Measurements from ENCODE around the gene PCDH15. TPM values are rescaled to one million over a fixed set of nuclear protein-coding genes. Genes with fewer than 3 reads are reported as not detected.
"Not testable (repeated sequence)": the region's sequence is repeated elsewhere in the genome, so short reads cannot be mapped to it uniquely, and the experiment has no call there.

The PCDH15 gene
- total RNA-seq, 1 experiment from 2014 or later, result not detected

DNA sequence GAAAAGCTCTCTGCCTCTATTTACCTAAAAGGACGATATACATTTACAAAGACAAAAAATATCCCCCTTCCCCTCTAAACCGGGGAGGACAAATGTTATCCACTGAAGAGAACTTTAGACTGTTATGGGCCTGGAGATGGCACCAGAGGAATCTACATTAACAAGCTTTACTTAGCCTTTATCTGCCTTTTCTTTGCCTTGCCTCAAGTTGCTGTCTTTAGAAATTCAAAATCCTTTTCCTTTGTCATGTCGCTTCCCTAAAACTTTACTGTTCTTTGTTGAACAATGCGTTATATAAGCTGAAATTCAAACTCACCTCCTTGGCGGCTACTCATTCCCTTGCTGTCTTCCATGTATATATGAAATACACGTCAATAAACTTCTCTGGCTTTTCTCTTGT lies 405.0 kb downstream of the PCDH15 start:
- CTCF ChIA-PET, result no interaction called here
- Mint-ChIP-seq H3K4me1 (ENCODE audit: low read depth, unreplicated experiment) (no peaks in the 10 kb centered on the region), H3K27ac (ENCODE audit: unreplicated experiment) (no peak overlapping the region), H3K4me3 (ENCODE audit: low read depth, unreplicated experiment) (no peak overlapping the region), H3K36me3 (ENCODE audit: insufficient read depth, unreplicated experiment) (no peaks in the 10 kb centered on the region), H3K9me3 (ENCODE audit: low read depth, unreplicated experiment) (peaks cover 14% of the 10 kb centered on the region), H3K27me3 (ENCODE audit: unreplicated experiment) (no peaks in the 10 kb centered on the region)
- BruUV-seq (replicated peaks), result no TSS peak
- intact Hi-C loops (cut with micrococcal nuclease; ENCODE audit: unreplicated experiment), result no loop called here
- no peak for DNase-seq
- TF ChIP-seq, protein P1, sequence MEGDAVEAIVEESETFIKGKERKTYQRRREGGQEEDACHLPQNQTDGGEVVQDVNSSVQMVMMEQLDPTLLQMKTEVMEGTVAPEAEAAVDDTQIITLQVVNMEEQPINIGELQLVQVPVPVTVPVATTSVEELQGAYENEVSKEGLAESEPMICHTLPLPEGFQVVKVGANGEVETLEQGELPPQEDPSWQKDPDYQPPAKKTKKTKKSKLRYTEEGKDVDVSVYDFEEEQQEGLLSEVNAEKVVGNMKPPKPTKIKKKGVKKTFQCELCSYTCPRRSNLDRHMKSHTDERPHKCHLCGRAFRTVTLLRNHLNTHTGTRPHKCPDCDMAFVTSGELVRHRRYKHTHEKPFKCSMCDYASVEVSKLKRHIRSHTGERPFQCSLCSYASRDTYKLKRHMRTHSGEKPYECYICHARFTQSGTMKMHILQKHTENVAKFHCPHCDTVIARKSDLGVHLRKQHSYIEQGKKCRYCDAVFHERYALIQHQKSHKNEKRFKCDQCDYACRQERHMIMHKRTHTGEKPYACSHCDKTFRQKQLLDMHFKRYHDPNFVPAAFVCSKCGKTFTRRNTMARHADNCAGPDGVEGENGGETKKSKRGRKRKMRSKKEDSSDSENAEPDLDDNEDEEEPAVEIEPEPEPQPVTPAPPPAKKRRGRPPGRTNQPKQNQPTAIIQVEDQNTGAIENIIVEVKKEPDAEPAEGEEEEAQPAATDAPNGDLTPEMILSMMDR (IDR thresholded peaks at IDR 0.05; ENCODE audit: unreplicated experiment), result no peak

GRCh38 chr10:54394598-54394997 lies 406.4 kb downstream of the PCDH15 start:
- CTCF ChIA-PET; H3K36me3 Mint-ChIP-seq (ENCODE audit: insufficient read depth, unreplicated experiment); H3K4me3 Mint-ChIP-seq (ENCODE audit: low read depth, unreplicated experiment); BruUV-seq (replicated peaks); H3K4me1 Mint-ChIP-seq (ENCODE audit: low read depth, unreplicated experiment); H3K27me3 Mint-ChIP-seq (ENCODE audit: unreplicated experiment); H3K27ac Mint-ChIP-seq (ENCODE audit: unreplicated experiment); intact Hi-C loops (cut with micrococcal nuclease; ENCODE audit: unreplicated experiment); DNase-seq: not testable (repeated sequence)
- peaks cover 14% of the 10 kb centered on the region for H3K9me3 Mint-ChIP-seq (ENCODE audit: low read depth, unreplicated experiment)

DNA sequence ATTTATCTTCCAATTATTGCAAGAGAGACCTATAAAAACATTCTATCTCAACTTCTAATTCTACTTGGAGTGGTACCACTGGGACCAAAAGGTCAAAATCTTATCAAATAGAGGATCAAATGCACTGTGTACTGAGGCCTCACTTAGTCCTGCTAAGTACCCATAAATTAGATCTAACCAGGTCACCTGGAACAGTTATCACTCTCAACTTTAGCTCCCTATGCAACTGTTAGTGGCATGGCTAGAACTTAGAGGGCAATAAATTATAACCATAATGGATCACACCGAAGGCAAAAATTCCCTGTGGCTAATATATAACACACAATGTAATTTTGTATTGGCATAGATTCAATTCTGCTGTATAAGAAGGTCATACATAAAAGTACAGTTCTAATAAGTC lies 428.9 kb downstream of the PCDH15 start:
- no TSS peak for BruUV-seq (replicated peaks)

GRCh38 chr10:54368984-54369383 lies 432.0 kb downstream of the PCDH15 start:
- H3K27ac Mint-ChIP-seq (ENCODE audit: unreplicated experiment), result no peak overlapping the region
- H3K36me3 Mint-ChIP-seq (ENCODE audit: insufficient read depth, unreplicated experiment), result no peaks in the 10 kb centered on the region
- H3K27me3 Mint-ChIP-seq (ENCODE audit: unreplicated experiment), result no peaks in the 10 kb centered on the region
- H3K4me3 Mint-ChIP-seq (ENCODE audit: low read depth, unreplicated experiment), result no peak overlapping the region
- no TSS peak for BruUV-seq (replicated peaks)
- intact Hi-C loops (cut with micrococcal nuclease; ENCODE audit: unreplicated experiment), result no loop called here
- H3K4me1 Mint-ChIP-seq (ENCODE audit: low read depth, unreplicated experiment), result peaks cover 16% of the 10 kb centered on the region
- DNase-seq, result no peak
- CTCF ChIA-PET, result no interaction called here
- TF ChIP-seq, protein P1 (IDR thresholded peaks at IDR 0.05; ENCODE audit: unreplicated experiment), result no peak
- H3K9me3 Mint-ChIP-seq (ENCODE audit: low read depth, unreplicated experiment), result no peaks in the 10 kb centered on the region

More for the DNA sequence above, 428.9 kb downstream of the PCDH15 start:
- H3K4me3 Mint-ChIP-seq (ENCODE audit: low read depth, unreplicated experiment), result no peak overlapping the region
- no peaks in the 10 kb centered on the region for H3K27me3 Mint-ChIP-seq (ENCODE audit: unreplicated experiment)
- DNase-seq, result no peak
- H3K9me3 Mint-ChIP-seq (ENCODE audit: low read depth, unreplicated experiment), result no peaks in the 10 kb centered on the region
- intact Hi-C loops (cut with micrococcal nuclease; ENCODE audit: unreplicated experiment), result no loop called here
- H3K36me3 Mint-ChIP-seq (ENCODE audit: insufficient read depth, unreplicated experiment), result no peaks in the 10 kb centered on the region
- CTCF ChIA-PET, result no interaction called here
- peaks cover 12% of the 10 kb centered on the region for H3K4me1 Mint-ChIP-seq (ENCODE audit: low read depth, unreplicated experiment)
- TF ChIP-seq, protein P1 (IDR thresholded peaks at IDR 0.05; ENCODE audit: unreplicated experiment), result no peak
- H3K27ac Mint-ChIP-seq (ENCODE audit: unreplicated experiment), result no peak overlapping the region

DNA sequence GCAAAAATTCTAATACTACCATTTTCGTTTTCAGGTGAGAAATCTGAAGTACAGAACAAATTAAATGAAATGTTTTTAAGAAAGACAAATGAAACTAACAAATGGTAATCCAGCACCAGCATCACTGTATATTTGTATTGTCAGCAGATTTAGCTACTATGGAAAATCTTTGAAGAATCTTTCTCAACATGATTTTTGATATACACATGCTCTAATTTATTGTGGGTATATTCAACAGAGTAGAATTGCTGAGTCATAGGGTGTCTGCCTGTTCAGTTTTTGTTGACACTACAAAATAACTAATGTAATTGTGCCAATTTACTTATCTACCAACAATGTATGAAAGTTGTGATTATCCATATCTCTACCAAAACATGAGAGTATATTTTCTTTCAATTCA lies 437.6 kb downstream of the PCDH15 start:
- intact Hi-C loops (cut with micrococcal nuclease; ENCODE audit: unreplicated experiment), result no loop called here
- H3K27me3 Mint-ChIP-seq (ENCODE audit: unreplicated experiment), result no peaks in the 10 kb centered on the region
- no peak overlapping the region for H3K27ac Mint-ChIP-seq (ENCODE audit: unreplicated experiment)
- no TSS peak for BruUV-seq (replicated peaks)
- TF ChIP-seq, protein P1 (IDR thresholded peaks at IDR 0.05; ENCODE audit: unreplicated experiment), result no peak
- peaks cover 8% of the 10 kb centered on the region for H3K4me1 Mint-ChIP-seq (ENCODE audit: low read depth, unreplicated experiment)
- no peak overlapping the region for H3K4me3 Mint-ChIP-seq (ENCODE audit: low read depth, unreplicated experiment)
- DNase-seq, result no peak
- no peaks in the 10 kb centered on the region for H3K9me3 Mint-ChIP-seq (ENCODE audit: low read depth, unreplicated experiment)
- no peaks in the 10 kb centered on the region for H3K36me3 Mint-ChIP-seq (ENCODE audit: insufficient read depth, unreplicated experiment)
- CTCF ChIA-PET, result no interaction called here

All from Calu3 (cell line).